ENCODE measurements around the gene CDH4.

CDH4 gene

GRCh38 chr20:61912665-61913422, 660.8 kb downstream of the CDH4 start:
- DNase-seq (ENCODE audit: extremely low spot score) = peak; percentile 47
- no peak for TF ChIP-seq CTCF (IDR thresholded peaks at IDR 0.05; ENCODE audit: control extremely low read depth, extremely low read depth, low read depth, missing control alignments)
- CTCF ChIA-PET = interaction anchor here (2.1 to 2.2 kb wide), 2 partner anchors 16 to 26 kb away, joined by 5 to 10 read pairs; no protein-coding TSS in a partner anchor
- POLR2A ChIA-PET = no interaction called here

GRCh38 chr20:61913423-61914225, 661.6 kb downstream of the CDH4 start:
- ChIA-PET CTCF (interaction anchor here (2.1 kb wide), 1 partner anchor 27 kb away, joined by 5 read pairs; no protein-coding TSS in a partner anchor), POLR2A (no interaction called here)
- TF ChIP-seq CTCF (IDR thresholded peaks at IDR 0.05; ENCODE audit: control extremely low read depth, extremely low read depth, low read depth, missing control alignments) = no peak
- DNase-seq (ENCODE audit: extremely low spot score) = no peak

- no peak for TF ChIP-seq CTCF (IDR thresholded peaks at IDR 0.05; ENCODE audit: control extremely low read depth, extremely low read depth, low read depth, missing control alignments)
- CTCF ChIA-PET = interaction anchor here (2.1 kb wide), 1 partner anchor 19 kb away, joined by 9 read pairs; no protein-coding TSS in a partner anchor
- no peak for DNase-seq (ENCODE audit: extremely low spot score)
- POLR2A ChIA-PET = no interaction called here
Measured at GRCh38 chr20:61915101-61915500, 663.0 kb downstream of the CDH4 start.

GRCh38 chr20:61916318-61916891, 664.3 kb downstream of the CDH4 start:
- TF ChIP-seq CTCF (IDR thresholded peaks at IDR 0.05; ENCODE audit: control extremely low read depth, extremely low read depth, low read depth, missing control alignments) = no peak
- CTCF ChIA-PET = interaction anchor here (2.1 kb wide), 1 partner anchor 20 kb away, joined by 9 read pairs; no protein-coding TSS in a partner anchor
- POLR2A ChIA-PET = no interaction called here
- no peak for DNase-seq (ENCODE audit: extremely low spot score)

- POLR2A ChIA-PET = no interaction called here
- no peak for DNase-seq (ENCODE audit: extremely low spot score)
- CTCF ChIA-PET = interaction anchor here (2.1 kb wide), 1 partner anchor 21 kb away, joined by 9 read pairs; no protein-coding TSS in a partner anchor
- no peak for TF ChIP-seq CTCF (IDR thresholded peaks at IDR 0.05; ENCODE audit: control extremely low read depth, extremely low read depth, low read depth, missing control alignments)
Measured at GRCh38 chr20:61917474-61918145, 665.5 kb downstream of the CDH4 start.

GRCh38 chr20:61918548-61918947, 666.5 kb downstream of the CDH4 start:
- DNase-seq (ENCODE audit: extremely low spot score) = no peak
- POLR2A ChIA-PET = no interaction called here
- TF ChIP-seq CTCF (IDR thresholded peaks at IDR 0.05; ENCODE audit: control extremely low read depth, extremely low read depth, low read depth, missing control alignments) = no peak
- CTCF ChIA-PET = no interaction called here
